Fibroblast of skin of back (primary cell): ENCODE results near the gene CACNA1B.

Source experiments
- DNase-seq: peaks from one replicate; pipeline ENCODE4 v3.0.0-alpha.2; 2013

CACNA1B gene

GRCh38 chr9:137967280-137967953, 89.8 kb downstream of the CACNA1B start:
- no peak for DNase-seq

GRCh38 chr9:137968235-137968634, 90.7 kb downstream of the CACNA1B start:
- no peak for DNase-seq

GRCh38 chr9:137969008-137969407, 91.4 kb downstream of the CACNA1B start:
- no peak for DNase-seq

- no peak for DNase-seq
These were observed 92.1 kb downstream of the CACNA1B start for GRCh38 chr9:137969685-137970084.

- no peak for DNase-seq
These were observed 92.5 kb downstream of the CACNA1B start for GRCh38 chr9:137970098-137970497.

- DNase-seq, result no peak
These were observed 93.3 kb downstream of the CACNA1B start for GRCh38 chr9:137970686-137971476.

- DNase-seq, result no peak
These were observed 94.0 kb downstream of the CACNA1B start for GRCh38 chr9:137971477-137972138.

- DNase-seq, result no peak
These were observed 94.9 kb downstream of the CACNA1B start for GRCh38 chr9:137972355-137972987.

GRCh38 chr9:137972988-137973470, 95.4 kb downstream of the CACNA1B start:
- DNase-seq, result no peak

GRCh38 chr9:137973829-137974416, 96.3 kb downstream of the CACNA1B start:
- no peak for DNase-seq

- no peak for DNase-seq
These were observed 97.4 kb downstream of the CACNA1B start for GRCh38 chr9:137974746-137975526.

GRCh38 chr9:137975527-137975913, 97.9 kb downstream of the CACNA1B start:
- no peak for DNase-seq

- no peak for DNase-seq
These were observed 98.5 kb downstream of the CACNA1B start for GRCh38 chr9:137975936-137976565.

GRCh38 chr9:137977571-137978261, 100.1 kb downstream of the CACNA1B start:
- no peak for DNase-seq

GRCh38 chr9:137978262-137978714, 100.7 kb downstream of the CACNA1B start:
- DNase-seq, result no peak

- peak; percentile 2 for DNase-seq
These were observed 104.6 kb downstream of the CACNA1B start for GRCh38 chr9:137982200-137982599.

GRCh38 chr9:137984005-137984404, 106.4 kb downstream of the CACNA1B start:
- no peak for DNase-seq

GRCh38 chr9:137984520-137985257, 107.1 kb downstream of the CACNA1B start:
- DNase-seq, result no peak

GRCh38 chr9:137985637-137986071, 108.1 kb downstream of the CACNA1B start:
- no peak for DNase-seq
